Suprapubic skin (tissue), 4 donors: ENCODE measurements around the gene CRYBG1. TPM values are rescaled to one million over a fixed set of nuclear protein-coding genes. Genes with fewer than 3 reads are reported as not detected.

ENCODE experiments used
- DNase-seq, 2 donors: peaks; one replicate each; pipeline ENCODE4 v3.0.0-alpha.2; 2019; ENCODE audit warnings: low spot score in 2 of 2
- H3K27ac ChIP-seq: fragments of 200-600 bp; sonication (generic); one replicate; pipeline ENCODE4 v1.5.1; 2019
- H3K27me3 ChIP-seq: fragments of 200-600 bp; sonication (generic); one replicate; pipeline ENCODE4 v1.5.1; 2019
- H3K36me3 ChIP-seq: fragments of 200-600 bp; sonication (generic); one replicate; pipeline ENCODE4 v1.5.1; 2019
- H3K4me1 ChIP-seq: fragments of 200-600 bp; sonication (generic); one replicate; pipeline ENCODE4 v1.5.1; 2019
- H3K4me3 ChIP-seq: fragments of 200-600 bp; sonication (generic); one replicate; pipeline ENCODE4 v1.5.1; 2019; ENCODE audit warnings: mild to moderate bottlenecking
- H3K9me3 ChIP-seq: fragments of 200-600 bp; sonication (generic); one replicate; pipeline ENCODE4 v1.5.1; 2019
- CTCF ChIP-seq, 2 donors: fragments of 200-600 bp in 1 of 2; fragments of 450-650 bp in 1 of 2; sonication (generic) in 1 of 2; IDR thresholded peaks; one replicate each; pipeline ENCODE4 v1.5.1; 2016 to 2019; ENCODE audit warnings: antibody characterized with exemption in 2 of 2, mild to moderate bottlenecking in 1 of 2, moderate library complexity in 1 of 2
- EP300 ChIP-seq: sonication (generic); formaldehyde crosslinking; IDR thresholded peaks from one replicate; pipeline ENCODE4 v1.6.1; 2017; ENCODE audit warnings: antibody characterized with exemption
- POLR2A ChIP-seq, 2 donors: fragments of 450-650 bp; IDR thresholded peaks; one replicate each; pipeline ENCODE4 v1.6.1; 2017; ENCODE audit warnings: antibody characterized with exemption in 2 of 2, mild to moderate bottlenecking in 2 of 2, moderate library complexity in 2 of 2
- POLR2AphosphoS5 ChIP-seq, 3 donors: sonication (generic); formaldehyde crosslinking; IDR thresholded peaks; one replicate each; pipeline ENCODE4 v1.6.1; 2017; ENCODE audit warnings: antibody characterized with exemption in 3 of 3
- WGBS: methylation state at CpG from one replicate; pipeline ENCODE4 v1.1.5; 2018; 5-methylcytosine and 5-hydroxymethylcytosine counted together
- total RNA-seq, 4 donors: library from RNA; depleted of rRNA; stranded (reverse); fragments of >200 nt; gene quantifications; one replicate each; pipeline ENCODE4 v1.1.0, GENCODE V29; 2016

Gene CRYBG1
- total RNA-seq, 4 donors from 2014 or later = 91.8 to 124 (median 99.7) TPM

- Histone ChIP-seq H3K9me3 (no peaks in the 10 kb centered on the region), H3K4me1 (no peaks in the 10 kb centered on the region), H3K27me3 (no peaks in the 10 kb centered on the region), H3K27ac (no peak overlapping the region), H3K4me3 (no peak overlapping the region), H3K36me3 (no peaks in the 10 kb centered on the region)
- TF ChIP-seq POLR2AphosphoS5 (IDR thresholded peaks at IDR 0.05) (no peak), POLR2A (IDR thresholded peaks at IDR 0.05) (no peak), CTCF (IDR thresholded peaks at IDR 0.05) (no peak)
- no peak for DNase-seq
Measured at GRCh38 chr6:106461084-106461483, 100.6 kb downstream of the CRYBG1 start.

DNA sequence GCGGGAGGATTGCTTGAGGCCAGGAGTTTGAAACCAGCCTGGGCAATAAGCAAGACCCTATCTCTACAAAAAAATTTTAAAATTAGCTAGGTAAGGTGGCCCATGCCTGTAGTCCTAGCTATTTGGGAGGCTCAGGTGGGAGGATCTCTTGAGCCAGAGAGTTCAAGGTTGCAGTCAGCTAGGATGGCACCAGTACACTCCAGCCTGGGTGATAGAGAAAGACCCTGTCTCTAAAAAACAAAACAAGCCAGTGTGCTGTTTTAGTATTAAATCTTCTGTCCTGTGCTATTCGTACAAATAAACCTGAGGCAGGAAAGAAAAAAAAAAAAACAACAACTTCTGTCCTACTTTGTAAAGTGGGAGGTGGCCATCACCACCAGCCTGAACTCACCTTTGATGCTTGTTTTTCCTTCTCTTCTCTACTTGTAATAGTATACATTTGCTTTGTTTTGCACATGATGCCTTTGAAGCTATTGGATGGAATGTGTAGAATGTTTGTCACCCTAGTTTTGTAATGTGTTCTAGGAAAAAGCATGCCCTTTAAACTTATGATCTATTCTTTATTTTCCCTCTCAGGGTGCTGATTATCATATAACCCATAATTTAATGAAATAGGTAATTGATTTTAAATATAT, 102.5 kb downstream of the CRYBG1 start:
- H3K36me3 ChIP-seq = no peaks in the 10 kb centered on the region
- no peaks in the 10 kb centered on the region for H3K4me1 ChIP-seq
- TF ChIP-seq EP300 (no peak), POLR2AphosphoS5 (IDR thresholded peaks at IDR 0.05) (no peak), CTCF (IDR thresholded peaks at IDR 0.05) (no peak), POLR2A (IDR thresholded peaks at IDR 0.05) (no peak)
- DNase-seq = no peak
- no peaks in the 10 kb centered on the region for H3K9me3 ChIP-seq
- H3K27ac ChIP-seq = no peak overlapping the region
- no peak overlapping the region for H3K4me3 ChIP-seq
- H3K27me3 ChIP-seq = no peaks in the 10 kb centered on the region
- WGBS = 94% methylated on average over 2 of the region's 2 CpGs

DNA sequence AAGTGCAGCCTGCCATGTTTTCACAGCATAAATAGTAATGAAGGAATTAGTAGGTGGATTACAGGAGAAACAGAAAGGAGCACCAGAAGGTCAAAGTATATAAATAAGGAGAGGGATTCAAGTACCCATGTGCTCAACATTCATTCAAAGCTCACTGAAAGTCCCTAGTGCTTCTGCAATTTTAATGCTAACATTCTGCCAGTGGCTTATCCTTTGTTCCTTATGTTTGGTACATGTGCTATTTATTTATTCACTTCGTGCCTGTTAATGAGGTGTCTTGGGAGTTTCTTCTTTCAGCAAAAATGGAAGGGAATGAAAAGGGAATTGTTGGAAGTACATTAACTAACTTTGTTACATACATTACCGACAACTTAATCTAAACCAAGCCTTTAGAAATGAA, 105.7 kb downstream of the CRYBG1 start:
- Histone ChIP-seq H3K27ac (no peak overlapping the region), H3K36me3 (no peaks in the 10 kb centered on the region), H3K4me3 (no peak overlapping the region), H3K27me3 (no peaks in the 10 kb centered on the region), H3K9me3 (no peaks in the 10 kb centered on the region), H3K4me1 (peaks cover 17% of the 10 kb centered on the region)
- WGBS = 66% methylated on average over 2 of the region's 2 CpGs
- DNase-seq = no peak
- no peak for TF ChIP-seq CTCF (IDR thresholded peaks at IDR 0.05)

- H3K36me3 ChIP-seq = no peaks in the 10 kb centered on the region
- TF ChIP-seq EP300 (no peak), POLR2AphosphoS5 (IDR thresholded peaks at IDR 0.05) (no peak), CTCF (IDR thresholded peaks at IDR 0.05) (no peak), POLR2A (IDR thresholded peaks at IDR 0.05) (no peak)
- peaks cover 17% of the 10 kb centered on the region for H3K4me1 ChIP-seq
- H3K27ac ChIP-seq = no peak overlapping the region
- WGBS = 81% methylated on average over 2 of the region's 2 CpGs
- DNase-seq = no peak
- H3K9me3 ChIP-seq = no peaks in the 10 kb centered on the region
- no peaks in the 10 kb centered on the region for H3K27me3 ChIP-seq
- H3K4me3 ChIP-seq = no peak overlapping the region
Measured at GRCh38 chr6:106468935-106469334, 108.4 kb downstream of the CRYBG1 start.

- TF ChIP-seq POLR2AphosphoS5 (IDR thresholded peaks at IDR 0.05) (no peak), CTCF (IDR thresholded peaks at IDR 0.05) (no peak), POLR2A (IDR thresholded peaks at IDR 0.05) (no peak), EP300 (no peak)
- Histone ChIP-seq H3K4me1 (peaks cover 17% of the 10 kb centered on the region), H3K9me3 (no peaks in the 10 kb centered on the region), H3K27ac (no peak overlapping the region), H3K4me3 (no peak overlapping the region), H3K27me3 (no peaks in the 10 kb centered on the region), H3K36me3 (no peaks in the 10 kb centered on the region)
- 33% methylated on average over 4 of the region's 4 CpGs for WGBS
- DNase-seq = no peak
Measured at GRCh38 chr6:106469882-106470281, 109.4 kb downstream of the CRYBG1 start.
